GM18520 (cell line): ENCODE results near the gene PPP1R17.

Experiments used
- ATAC-seq: cut with Tn5 transposase; IDR thresholded peaks from one replicate; pipeline ENCODE4 v1.9.1; 2021; ENCODE audit not compliant: unreplicated experiment

PPP1R17 gene

GRCh38 chr7:31687024-31687748, at the start of gene PPP1R17:
TSS of gene PPP1R17 (plus strand) at chr7:31687215. CDS start at chr7:31692442, 5,227 bp downstream.
- ATAC-seq, result no peak

DNA sequence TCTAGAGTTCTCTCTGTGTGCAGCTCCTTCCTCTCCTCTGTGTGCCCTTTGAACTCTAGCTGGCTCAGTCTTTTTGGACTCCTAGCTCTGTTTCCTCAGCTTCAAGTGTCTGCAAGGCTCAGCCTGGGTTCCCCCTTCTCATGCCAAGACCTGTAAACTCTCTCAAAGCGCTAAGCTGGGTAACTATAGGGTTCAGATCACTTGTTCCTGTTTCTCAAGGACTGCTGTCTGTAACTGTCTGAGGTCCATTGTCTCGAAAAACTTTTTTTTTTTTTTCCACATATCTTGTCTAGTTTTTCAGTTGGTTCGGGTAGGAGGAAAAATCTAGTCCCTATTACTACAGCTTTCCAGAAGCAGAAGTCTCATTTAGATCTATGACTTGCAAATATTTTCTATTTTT, 46.6 kb upstream of the PPP1R17 start:
- ATAC-seq, result no peak

DNA sequence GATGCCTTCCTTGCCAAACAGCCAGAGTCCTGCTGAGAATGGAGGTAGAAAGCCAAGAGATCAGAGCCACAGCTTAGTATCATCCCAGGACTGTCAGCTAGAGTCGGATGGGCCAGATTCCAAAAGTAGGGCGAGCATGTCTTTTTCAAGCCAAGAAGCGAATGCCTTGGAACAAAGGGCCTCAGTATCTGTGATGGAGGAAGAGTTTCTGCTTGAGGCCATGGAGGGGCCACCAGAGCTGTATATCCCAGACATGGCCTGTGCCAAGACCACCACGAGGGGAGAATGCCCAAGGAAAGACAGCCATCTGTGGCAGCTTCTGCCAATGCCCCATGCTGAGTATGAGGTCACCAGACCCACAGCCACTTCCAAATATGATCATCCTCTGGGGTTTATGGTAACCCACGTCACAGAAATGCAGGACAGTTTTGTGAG, 44.3 kb upstream of the PPP1R17 start:
- ATAC-seq, result no peak

DNA sequence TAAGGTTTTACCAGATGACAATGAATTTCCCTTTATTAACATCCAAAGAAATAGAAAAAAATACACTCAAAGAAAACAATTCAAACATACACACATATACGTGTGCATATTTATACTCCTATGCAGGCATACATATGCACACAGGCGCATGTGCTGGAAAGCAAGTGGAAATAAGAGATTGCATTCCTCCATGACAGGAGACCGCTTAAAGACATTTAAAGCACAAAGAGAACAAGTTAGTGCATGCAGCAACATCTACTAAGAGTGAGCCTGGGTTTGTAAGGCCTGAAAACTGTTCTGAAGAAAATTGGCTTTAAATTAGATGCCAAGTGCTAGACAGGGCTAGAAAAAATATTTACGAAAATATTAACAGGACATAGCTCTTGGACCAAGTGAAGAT, 40.1 kb upstream of the PPP1R17 start:
- ATAC-seq, result no peak

GRCh38 chr7:31647511-31647910, 39.5 kb upstream of the PPP1R17 start:
- ATAC-seq, result no peak

DNA sequence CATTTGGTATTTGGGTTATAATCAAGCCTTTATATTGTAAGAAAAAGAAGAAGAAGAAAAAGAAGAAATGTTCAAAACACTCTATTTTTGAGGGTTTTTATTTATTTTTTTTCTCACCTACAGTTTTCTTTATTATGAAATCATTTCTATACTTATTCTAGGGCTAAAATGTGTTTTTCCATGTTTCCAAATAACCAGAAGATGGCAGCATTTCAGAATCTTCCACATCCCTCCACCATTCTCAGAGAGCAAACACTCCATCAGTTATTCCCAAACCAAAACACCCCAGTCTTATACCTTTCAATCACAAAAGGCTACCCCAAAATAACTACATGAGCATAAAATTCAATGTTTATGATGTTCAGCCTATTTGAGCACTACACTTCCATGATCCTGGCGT, 38.7 kb upstream of the PPP1R17 start:
- no peak for ATAC-seq

GRCh38 chr7:31648880-31649279, 38.1 kb upstream of the PPP1R17 start:
- no peak for ATAC-seq

- ATAC-seq, result no peak
Measured at GRCh38 chr7:31651234-31652062, 35.6 kb upstream of the PPP1R17 start.

GRCh38 chr7:31652063-31652326, 35.0 kb upstream of the PPP1R17 start:
- no peak for ATAC-seq

GRCh38 chr7:31663072-31663471, 23.9 kb upstream of the PPP1R17 start:
- no peak for ATAC-seq

DNA sequence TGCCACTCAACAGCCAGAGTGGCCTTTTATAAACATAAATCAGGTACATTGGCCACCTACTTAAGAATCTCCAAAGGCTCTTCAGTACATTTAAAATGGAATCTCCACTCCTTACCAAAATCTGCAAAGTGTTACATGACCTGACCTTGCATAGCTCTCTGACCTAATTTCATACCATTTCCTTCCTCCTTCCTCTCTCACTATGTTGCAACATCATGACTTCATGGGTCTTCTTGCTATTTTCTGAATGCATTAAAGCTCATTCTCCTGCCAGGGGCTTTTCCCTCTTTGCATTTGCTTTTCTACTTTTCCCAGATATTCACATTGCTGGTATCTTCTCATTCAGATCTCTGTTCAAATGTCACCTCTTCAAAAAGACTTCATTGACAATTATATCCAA, 22.1 kb upstream of the PPP1R17 start:
- no peak for ATAC-seq

DNA sequence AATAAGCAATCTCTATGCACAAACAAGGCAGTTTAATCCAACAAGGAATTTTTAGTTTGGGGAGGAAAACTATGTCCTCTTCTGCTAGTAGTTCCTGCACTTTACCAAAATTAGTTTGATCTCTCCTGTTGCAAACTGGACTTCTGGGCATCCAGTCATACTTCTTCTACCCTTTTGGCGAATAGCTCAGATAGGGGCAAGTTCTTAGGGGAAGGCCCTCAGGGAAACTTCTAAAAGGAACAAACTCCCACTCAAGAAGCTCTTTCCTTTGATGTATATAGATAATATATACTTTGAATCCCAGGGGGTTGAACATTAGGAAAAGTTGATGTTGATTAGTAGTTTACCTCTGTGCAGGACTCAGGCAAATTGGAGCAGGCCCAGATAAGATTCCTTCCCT, 21.5 kb upstream of the PPP1R17 start:
- no peak for ATAC-seq

- no peak for ATAC-seq
Measured at GRCh38 chr7:31669461-31669860, 17.6 kb upstream of the PPP1R17 start.

- ATAC-seq, result no peak
Measured at GRCh38 chr7:31679574-31680305, 7.3 kb upstream of the PPP1R17 start.

GRCh38 chr7:31683445-31684225, 3.4 kb upstream of the PPP1R17 start:
- ATAC-seq, result no peak

DNA sequence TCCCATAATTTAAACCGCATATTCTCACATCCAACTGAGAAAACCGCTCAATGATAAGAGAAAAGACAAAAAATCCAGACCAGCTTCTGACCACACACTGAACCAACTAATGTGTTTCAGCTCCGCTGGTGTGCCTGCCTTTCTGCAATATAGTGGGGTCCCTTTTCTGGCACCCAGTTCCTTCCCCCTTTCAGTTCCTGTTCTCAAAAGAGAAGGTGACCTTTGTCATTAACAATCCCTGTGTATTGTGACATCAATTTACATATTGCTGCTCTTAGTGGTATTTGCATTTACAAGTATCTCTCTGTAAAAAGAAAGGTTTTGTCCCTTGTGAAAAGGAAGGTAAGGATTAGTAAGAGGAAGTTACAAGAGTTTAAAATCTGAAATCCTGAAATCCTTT, 1.4 kb downstream of the PPP1R17 start:
- peak; percentile 85 for ATAC-seq

DNA sequence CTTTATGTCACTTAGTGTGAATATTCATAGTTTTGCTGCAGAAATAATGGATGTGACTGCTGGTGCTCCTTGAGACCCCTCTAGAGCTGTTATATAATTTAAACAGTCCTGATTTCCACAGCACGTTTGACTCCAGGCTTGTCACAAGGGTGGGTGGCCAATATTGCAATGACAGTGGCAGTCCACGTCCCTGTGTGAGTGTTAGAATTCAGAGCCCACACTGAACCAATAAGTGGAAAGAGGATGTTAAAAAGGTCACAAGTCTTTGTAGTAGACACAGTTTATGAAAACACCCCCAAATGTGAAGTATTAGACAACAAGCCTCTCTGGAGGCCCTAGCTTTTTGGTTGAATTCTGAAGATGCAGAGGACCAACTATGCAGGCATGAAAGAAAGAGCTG, 2.0 kb downstream of the PPP1R17 start:
- ATAC-seq, result no peak

- ATAC-seq, result no peak
Measured at GRCh38 chr7:31690935-31691334, 3.9 kb downstream of the PPP1R17 start.

DNA sequence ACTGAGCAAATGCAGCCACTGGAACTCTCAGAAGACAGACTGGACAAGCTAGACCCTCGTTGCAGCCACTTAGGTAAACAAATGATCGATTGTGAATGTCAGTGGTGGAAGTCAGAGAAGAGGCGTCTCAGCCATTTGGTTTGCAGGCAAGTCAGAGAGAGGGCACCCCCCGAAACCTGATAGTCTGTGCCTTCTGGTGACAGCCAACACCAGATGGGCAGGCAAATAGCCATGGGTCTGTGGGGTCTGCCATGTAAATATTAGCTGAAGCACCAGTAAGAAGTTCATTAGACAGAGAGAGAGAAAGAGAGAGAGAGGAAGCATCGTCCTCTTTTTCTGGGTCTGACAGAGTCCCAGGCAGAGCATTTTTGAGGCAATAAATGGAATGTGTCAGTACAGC, 5.4 kb downstream of the PPP1R17 start:
- no peak for ATAC-seq

- no peak for ATAC-seq
Measured at GRCh38 chr7:31692871-31693270, 5.9 kb downstream of the PPP1R17 start.
